Activated CD4-positive, alpha-beta T cell treated with anti-CD3 and anti-CD28 coated beads, Interleukin-2, amount 50 U/mL, for 48 hours (primary cell): ENCODE results near the gene AP1G1.
A peak's percentile ranks its signal among the peaks of the same experiment; 100 is the strongest.
"Not testable (repeated sequence)": the region's sequence is repeated elsewhere in the genome, so short reads cannot be mapped to it uniquely, and the experiment has no call there.

ENCODE experiments used
- DNase-seq, 2 experiments: peaks; one replicate each; pipeline ENCODE4 v3.0.0-alpha.2; 2020

Gene AP1G1

GRCh38 chr16:71808593-71809459 lies at the start of gene AP1G1:
Gene AP1G1 (minus strand): TSS chr16:71808834. CDS start chr16:71789479, 19,355 bp downstream.
- peak; percentile 88 to 92 for DNase-seq

GRCh38 chr16:71855937-71856662 lies 47.5 kb upstream of the AP1G1 start:
- peak; percentile 23 to 37 for DNase-seq

- DNase-seq = no peak
These were observed 45.8 kb upstream of the AP1G1 start for GRCh38 chr16:71854369-71854948.

GRCh38 chr16:71853413-71853812 lies 44.8 kb upstream of the AP1G1 start:
- DNase-seq = no peak

- no peak for DNase-seq
These were observed 43.9 kb upstream of the AP1G1 start for GRCh38 chr16:71852561-71852960.

GRCh38 chr16:71852158-71852557 lies 43.5 kb upstream of the AP1G1 start:
- DNase-seq = no peak

- no peak for DNase-seq
These were observed 43.1 kb upstream of the AP1G1 start for GRCh38 chr16:71851746-71852145.

GRCh38 chr16:71848622-71849021 lies 40.0 kb upstream of the AP1G1 start:
- DNase-seq = no peak

- DNase-seq = no peak
These were observed 38.5 kb upstream of the AP1G1 start for GRCh38 chr16:71847096-71847495.

GRCh38 chr16:71846431-71846830 lies 37.8 kb upstream of the AP1G1 start:
- DNase-seq = peak; percentile 17 to 32

GRCh38 chr16:71845639-71846430 lies 37.2 kb upstream of the AP1G1 start, which contains the start of gene ATXN1L:
Gene ATXN1L (plus strand): TSS chr16:71845976. CDS start chr16:71849741, 3,765 bp downstream.
- peak; percentile 91 to 93 for DNase-seq

GRCh38 chr16:71843572-71843971 lies 34.9 kb upstream of the AP1G1 start:
- no peak for DNase-seq

GRCh38 chr16:71840052-71840451 lies 31.4 kb upstream of the AP1G1 start:
- DNase-seq = no peak

- DNase-seq = no peak
These were observed 28.5 kb upstream of the AP1G1 start for GRCh38 chr16:71837150-71837549.

GRCh38 chr16:71834291-71834690 lies 25.7 kb upstream of the AP1G1 start:
- DNase-seq = no peak

GRCh38 chr16:71832112-71832511 lies 23.5 kb upstream of the AP1G1 start:
- DNase-seq = not testable (repeated sequence)

- not testable (repeated sequence) for DNase-seq
These were observed 23.1 kb upstream of the AP1G1 start for GRCh38 chr16:71831698-71832097.

- DNase-seq = no peak
These were observed 21.7 kb upstream of the AP1G1 start for GRCh38 chr16:71830359-71830758.

- DNase-seq = no peak
These were observed 17.9 kb upstream of the AP1G1 start for GRCh38 chr16:71826533-71827017.

- not testable (repeated sequence) for DNase-seq
These were observed 8.5 kb upstream of the AP1G1 start for GRCh38 chr16:71817155-71817500.

GRCh38 chr16:71811261-71811803 lies 2.7 kb upstream of the AP1G1 start:
- no peak for DNase-seq

GRCh38 chr16:71810155-71810530 lies 1.5 kb upstream of the AP1G1 start:
- not testable (repeated sequence) for DNase-seq
